Activated naive CD8-positive, alpha-beta T cell treated with anti-CD3 and anti-CD28 coated beads, Interleukin-2, amount 50 U/mL, for 24 hours (primary cell): Measurements from ENCODE around the gene BTF3L4.

Source experiments
- ATAC-seq: fragments of 150-1000 bp; cut with Tn5 transposase; one replicate; pipeline ENCODE4 v1.10.0; 2021
- DNase-seq: peaks from one replicate; pipeline ENCODE4 v3.0.0; 2021
- H3K27ac Mint-ChIP-seq: one replicate; pipeline ENCODE4 v1.8.0; 2021; ENCODE audit warnings: mild to moderate bottlenecking, mixed read lengths
- H3K27me3 Mint-ChIP-seq: one replicate; pipeline ENCODE4 v1.8.0; 2021; ENCODE audit warnings: mixed read lengths
- H3K36me3 Mint-ChIP-seq: one replicate; pipeline ENCODE4 v1.8.0; 2021; ENCODE audit warnings: low read depth, mixed read lengths
- H3K4me1 Mint-ChIP-seq: one replicate; pipeline ENCODE4 v1.8.0; 2021; ENCODE audit warnings: mixed read lengths
- H3K4me3 Mint-ChIP-seq: one replicate; pipeline ENCODE4 v1.8.0; 2021; ENCODE audit warnings: mild to moderate bottlenecking, moderate library complexity, mixed read lengths
- H3K9me3 Mint-ChIP-seq: one replicate; pipeline ENCODE4 v1.8.0; 2021; ENCODE audit warnings: mixed read lengths

BTF3L4 gene

GRCh38 chr1:52125736-52126359, 69.8 kb downstream of the BTF3L4 start:
- Mint-ChIP-seq H3K9me3 (no peaks in the 10 kb centered on the region), H3K4me1 (peaks cover 6% of the 10 kb centered on the region), H3K36me3 (no peaks in the 10 kb centered on the region), H3K27ac (no peak overlapping the region), H3K27me3 (peaks cover 10% of the 10 kb centered on the region), H3K4me3 (no peak overlapping the region)
- ATAC-seq (no peak), DNase-seq (no peak)

DNA sequence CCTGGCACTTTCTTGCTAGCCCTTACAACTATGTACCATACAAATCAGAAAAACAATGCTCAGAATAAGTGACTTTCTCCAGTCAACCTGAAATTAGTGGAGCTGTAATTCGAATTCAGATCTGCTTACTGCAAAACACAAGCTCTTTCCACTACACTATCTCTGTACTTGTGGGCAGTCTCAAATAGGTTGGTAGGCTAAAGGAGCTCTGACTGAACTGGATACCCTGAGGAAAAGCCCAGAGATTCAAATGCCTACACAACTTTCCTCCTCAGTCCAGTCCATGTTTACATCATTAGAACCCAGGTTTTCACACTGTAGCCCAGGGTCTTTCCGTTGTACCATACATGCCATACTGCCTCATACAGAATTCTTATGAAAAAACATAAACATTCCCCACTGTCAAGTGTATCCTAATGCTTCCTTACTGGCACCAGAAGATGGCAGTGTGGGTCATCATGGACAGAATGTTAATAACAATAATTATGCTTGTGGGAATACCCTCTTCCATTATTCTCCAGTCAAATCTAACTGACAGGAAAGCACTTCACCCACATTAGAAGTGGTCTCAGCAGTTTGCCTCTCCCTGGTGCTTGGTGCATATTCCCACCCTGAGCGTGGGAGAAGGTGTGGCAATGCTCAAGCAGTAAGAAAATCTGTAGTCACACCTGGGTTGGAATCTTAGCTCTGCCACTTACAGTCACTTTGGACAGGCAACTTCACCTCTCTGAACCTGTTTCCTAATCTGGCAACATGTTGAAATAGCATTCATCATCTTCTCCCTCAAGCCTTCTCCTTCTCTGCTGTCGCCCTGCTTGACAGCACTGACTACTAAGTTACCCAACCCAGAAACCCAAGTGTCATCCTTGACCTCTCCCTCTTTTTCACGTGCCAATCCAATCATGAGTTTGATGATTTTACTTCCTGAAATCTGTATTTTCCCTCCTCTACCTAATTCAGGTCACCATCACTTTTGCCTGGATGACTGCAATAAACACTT, 71.4 kb downstream of the BTF3L4 start:
- no peak for ATAC-seq
- H3K36me3 Mint-ChIP-seq: no peaks in the 10 kb centered on the region
- no peaks in the 10 kb centered on the region for H3K9me3 Mint-ChIP-seq
- H3K4me3 Mint-ChIP-seq: no peak overlapping the region
- peaks cover 10% of the 10 kb centered on the region for H3K27me3 Mint-ChIP-seq
- H3K4me1 Mint-ChIP-seq: peaks cover 6% of the 10 kb centered on the region
- H3K27ac Mint-ChIP-seq: no peak overlapping the region
- DNase-seq: peak; percentile 25

DNA sequence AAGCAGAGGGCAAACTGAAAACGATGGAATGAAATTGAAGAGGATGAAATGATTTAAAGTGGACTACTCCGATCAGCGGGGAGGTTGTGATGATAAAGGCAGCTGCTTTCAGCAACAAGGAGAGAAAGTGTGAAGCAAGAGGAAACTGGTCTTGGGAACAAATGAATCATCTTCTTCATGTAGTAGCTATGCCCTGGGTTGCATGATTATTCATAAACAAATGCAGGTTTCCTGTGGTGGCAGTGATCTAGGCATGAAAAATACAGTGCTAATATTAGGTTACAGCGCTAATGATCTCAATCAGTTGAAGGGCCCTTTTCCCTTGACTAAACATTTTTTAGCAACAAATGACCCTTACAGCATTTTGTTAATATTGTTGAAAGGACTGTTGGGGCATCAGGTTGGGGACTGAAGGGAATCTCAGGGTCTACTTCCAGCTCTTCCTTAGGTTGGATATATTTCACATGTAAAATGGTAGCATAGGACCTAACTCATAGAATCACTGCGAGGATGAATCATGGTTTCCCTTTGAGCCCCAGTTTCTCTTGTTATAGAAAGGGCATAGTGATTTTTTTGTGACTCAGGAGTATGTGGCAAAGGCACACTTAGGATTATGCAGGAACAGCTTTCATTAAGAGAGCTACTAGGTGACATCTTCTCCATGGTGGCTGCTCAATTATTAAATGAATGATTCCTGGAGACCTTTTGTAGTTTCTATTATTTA, 83.9 kb downstream of the BTF3L4 start:
- peaks cover 4% of the 10 kb centered on the region for H3K9me3 Mint-ChIP-seq
- no peaks in the 10 kb centered on the region for H3K36me3 Mint-ChIP-seq
- DNase-seq (peak; percentile 18), ATAC-seq (peak; percentile 68)
- H3K27me3 Mint-ChIP-seq: peaks cover 3% of the 10 kb centered on the region
- peak overlapping the region; percentile 75 for H3K4me3 Mint-ChIP-seq
- H3K27ac Mint-ChIP-seq: peak overlapping the region; percentile 80
- H3K4me1 Mint-ChIP-seq: peaks cover 47% of the 10 kb centered on the region
